Peyer's patch (tissue), 4 donors: ENCODE measurements around the gene CHRNE.

Experiments used
- POLR2A ChIP-seq, 2 donors: fragments of 450-650 bp; IDR thresholded peaks; one replicate each; pipeline ENCODE4 v1.5.1; 2017; ENCODE audit warnings: antibody characterized with exemption in 2 of 2, mild to moderate bottlenecking in 2 of 2, moderate library complexity in 2 of 2
- TF ChIP-seq, protein P1 (sequence below), 6 experiments: fragments of 450-650 bp in 4 of 6; fragments of 200-600 bp in 2 of 6; sonication (generic) in 1 of 6; IDR thresholded peaks; one replicate each; pipeline ENCODE4 v1.5.1; 2017 to 2019; ENCODE audit warnings: antibody characterized with exemption in 6 of 6, mild to moderate bottlenecking in 3 of 6, moderate library complexity in 1 of 6

DNA sequence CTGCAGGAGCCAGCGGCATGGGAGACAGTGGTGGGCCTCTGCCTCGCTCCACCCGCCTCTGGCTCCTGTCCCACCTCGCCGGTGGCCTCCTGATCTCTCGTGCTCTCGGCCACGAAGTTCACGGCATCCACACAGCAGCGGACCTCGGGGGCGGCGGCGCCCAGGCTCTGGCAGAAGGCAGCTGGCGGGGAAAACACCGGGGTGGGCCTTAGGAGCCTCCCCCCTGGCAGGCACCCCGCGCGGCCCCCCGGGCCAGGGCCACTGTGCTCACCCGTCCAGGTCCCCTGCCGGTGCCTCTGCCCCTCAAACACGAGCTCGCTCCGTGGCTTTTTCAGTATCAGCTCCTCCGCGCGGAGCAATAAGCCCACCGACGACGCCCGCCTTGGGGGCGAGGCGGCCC lies 4.0 kb downstream of the CHRNE start:
- TF ChIP-seq, protein P1, sequence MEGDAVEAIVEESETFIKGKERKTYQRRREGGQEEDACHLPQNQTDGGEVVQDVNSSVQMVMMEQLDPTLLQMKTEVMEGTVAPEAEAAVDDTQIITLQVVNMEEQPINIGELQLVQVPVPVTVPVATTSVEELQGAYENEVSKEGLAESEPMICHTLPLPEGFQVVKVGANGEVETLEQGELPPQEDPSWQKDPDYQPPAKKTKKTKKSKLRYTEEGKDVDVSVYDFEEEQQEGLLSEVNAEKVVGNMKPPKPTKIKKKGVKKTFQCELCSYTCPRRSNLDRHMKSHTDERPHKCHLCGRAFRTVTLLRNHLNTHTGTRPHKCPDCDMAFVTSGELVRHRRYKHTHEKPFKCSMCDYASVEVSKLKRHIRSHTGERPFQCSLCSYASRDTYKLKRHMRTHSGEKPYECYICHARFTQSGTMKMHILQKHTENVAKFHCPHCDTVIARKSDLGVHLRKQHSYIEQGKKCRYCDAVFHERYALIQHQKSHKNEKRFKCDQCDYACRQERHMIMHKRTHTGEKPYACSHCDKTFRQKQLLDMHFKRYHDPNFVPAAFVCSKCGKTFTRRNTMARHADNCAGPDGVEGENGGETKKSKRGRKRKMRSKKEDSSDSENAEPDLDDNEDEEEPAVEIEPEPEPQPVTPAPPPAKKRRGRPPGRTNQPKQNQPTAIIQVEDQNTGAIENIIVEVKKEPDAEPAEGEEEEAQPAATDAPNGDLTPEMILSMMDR (IDR thresholded peaks at IDR 0.05): no peak
- no peak for TF ChIP-seq POLR2A (IDR thresholded peaks at IDR 0.05)
